GM21360 (cell line): ENCODE results near the gene GPC4.
"Not testable (repeated sequence)": the region's sequence is repeated elsewhere in the genome, so short reads cannot be mapped to it uniquely, and the experiment has no call there.

Experiments
- ATAC-seq: cut with Tn5 transposase; IDR thresholded peaks from one replicate; pipeline ENCODE4 v1.9.1; 2021; ENCODE audit warnings: mild to moderate bottlenecking, moderate library complexity; ENCODE audit not compliant: unreplicated experiment

The GPC4 gene

GRCh38 chrX:133369065-133369464 is 46.2 kb downstream of the GPC4 start:
- ATAC-seq = no peak

GRCh38 chrX:133366735-133367134 is 48.6 kb downstream of the GPC4 start:
- ATAC-seq = no peak

GRCh38 chrX:133365871-133366611 is 49.2 kb downstream of the GPC4 start:
- no peak for ATAC-seq

GRCh38 chrX:133364865-133365264 is 50.4 kb downstream of the GPC4 start:
- ATAC-seq = no peak

- no peak for ATAC-seq
Observed at GRCh38 chrX:133364196-133364595, 51.1 kb downstream of the GPC4 start.

GRCh38 chrX:133362538-133362937 is 52.8 kb downstream of the GPC4 start:
- ATAC-seq = no peak

- no peak for ATAC-seq
Observed at GRCh38 chrX:133359466-133359865, 55.8 kb downstream of the GPC4 start.

- no peak for ATAC-seq
Observed at GRCh38 chrX:133353233-133353632, 62.1 kb downstream of the GPC4 start.

GRCh38 chrX:133350751-133351150 is 64.5 kb downstream of the GPC4 start:
- ATAC-seq = no peak

- no peak for ATAC-seq
Observed at GRCh38 chrX:133346026-133346425, 69.3 kb downstream of the GPC4 start.

GRCh38 chrX:133339566-133339965 is 75.7 kb downstream of the GPC4 start:
- ATAC-seq = no peak

GRCh38 chrX:133337250-133337649 is 78.0 kb downstream of the GPC4 start:
- ATAC-seq = no peak

GRCh38 chrX:133335027-133335426 is 80.3 kb downstream of the GPC4 start:
- ATAC-seq = no peak

- ATAC-seq = no peak
Observed at GRCh38 chrX:133333154-133333750, 82.0 kb downstream of the GPC4 start.

- no peak for ATAC-seq
Observed at GRCh38 chrX:133332737-133333136, 82.6 kb downstream of the GPC4 start.

GRCh38 chrX:133330956-133331355 is 84.3 kb downstream of the GPC4 start:
- no peak for ATAC-seq

GRCh38 chrX:133325422-133325821 is 89.9 kb downstream of the GPC4 start:
- ATAC-seq = no peak

- ATAC-seq = no peak
Observed at GRCh38 chrX:133323431-133323830, 91.9 kb downstream of the GPC4 start.

GRCh38 chrX:133322269-133322668 is 93.0 kb downstream of the GPC4 start:
- ATAC-seq = not testable (repeated sequence)

- ATAC-seq = no peak
Observed at GRCh38 chrX:133321451-133321850, 93.8 kb downstream of the GPC4 start.

- ATAC-seq = no peak
Observed at GRCh38 chrX:133314281-133314680, 101.0 kb downstream of the GPC4 start.

GRCh38 chrX:133308499-133308897 is 106.8 kb downstream of the GPC4 start:
- ATAC-seq = no peak
